Upper lobe of left lung (tissue), 6 donors: Measurements from ENCODE around the gene SLC6A13. TPM values are rescaled to one million over a fixed set of nuclear protein-coding genes. Genes with fewer than 3 reads are reported as not detected.

Source experiments
- ATAC-seq, 2 donors: fragments of 200-7000 bp; cut with Tn5 transposase; one replicate each; pipeline ENCODE4 v1.9.1; 2022; ENCODE audit warnings: mild to moderate bottlenecking in 2 of 2, moderate library complexity in 2 of 2; ENCODE audit not compliant: low FRiP score in 2 of 2
- DNase-seq, 2 donors: peaks; one replicate each; pipeline ENCODE4 v3.0.0-alpha.2; 2019 to 2020
- H3K27ac ChIP-seq, 4 donors: fragments of 200-600 bp; sonication (generic); one replicate each; pipeline ENCODE4 v1.5.1; 2016 to 2019
- H3K27me3 ChIP-seq, 4 donors: fragments of 200-600 bp; sonication (generic); one replicate each; pipeline ENCODE4 v1.5.1; 2017 to 2019
- H3K36me3 ChIP-seq, 4 donors: fragments of 200-600 bp; sonication (generic); one replicate each; pipeline ENCODE4 v1.5.1; 2016 to 2019
- H3K4me1 ChIP-seq, 4 donors: fragments of 200-600 bp; sonication (generic); one replicate each; pipeline ENCODE4 v1.5.1; 2018 to 2019
- H3K4me3 ChIP-seq, 4 donors: fragments of 200-600 bp; sonication (generic); one replicate each; pipeline ENCODE4 v1.5.1; 2017 to 2019; ENCODE audit warnings: mild to moderate bottlenecking in 2 of 4, moderate library complexity in 1 of 4
- H3K9me3 ChIP-seq, 4 donors: fragments of 200-600 bp; sonication (generic); one replicate each; pipeline ENCODE4 v1.5.1; 2018 to 2019
- CTCF ChIP-seq, 6 experiments: fragments of 450-650 bp in 4 of 6; fragments of 200-600 bp in 2 of 6; sonication (generic) in 2 of 6; IDR thresholded peaks; one replicate each; pipeline ENCODE4 v1.5.1; 2016 to 2019; ENCODE audit warnings: antibody characterized with exemption in 6 of 6
- EP300 ChIP-seq, 4 donors: sonication (generic); formaldehyde crosslinking; IDR thresholded peaks; one replicate each; pipeline ENCODE4 v1.5.1; 2017; ENCODE audit warnings: antibody characterized with exemption in 4 of 4, control low read depth in 2 of 4
- POLR2A ChIP-seq, 4 donors: fragments of 450-650 bp; IDR thresholded peaks; one replicate each; pipeline ENCODE4 v1.5.1; 2016 to 2017; ENCODE audit warnings: antibody characterized with exemption in 4 of 4, mild to moderate bottlenecking in 2 of 4
- POLR2AphosphoS5 ChIP-seq, 2 donors: sonication (generic); formaldehyde crosslinking; IDR thresholded peaks; one replicate each; pipeline ENCODE4 v1.5.1; 2017; ENCODE audit warnings: antibody characterized with exemption in 2 of 2
- WGBS, 2 donors: methylation state at CpG; one replicate each; pipeline ENCODE4 v1.1.5; 2017 to 2018; 5-methylcytosine and 5-hydroxymethylcytosine counted together
- total RNA-seq, 6 donors: library from RNA; depleted of rRNA in 4 of 6; stranded (reverse); fragments of >200 nt in 4 of 6; gene quantifications; one replicate each; pipeline versions ENCODE4 v1.1.0 to v1.2.1, GENCODE V29; 2016 to 2021
- donor health status: DM: no; HTN: no; CAD: no; lungs with moderate emphysema.
- donor health status: DM: no; HTN: yes; CAD: no; lungs with severe emphysema.

Gene SLC6A13
- total RNA-seq, 6 donors from 2014 or later: 1.6 to 2.3 (median 2.0) TPM; not detected in 1

- Histone ChIP-seq H3K36me3 (peaks cover 28 to 88% (median 66%) of the 10 kb centered on the region in 4 donors), H3K27ac (no peak overlapping the region), H3K9me3 (no peaks in the 10 kb centered on the region), H3K4me3 (no peak overlapping the region), H3K4me1 (no peaks in the 10 kb centered on the region), H3K27me3 (no peaks in the 10 kb centered on the region)
- WGBS, 2 donors: 97 to 100% methylated on average over 1 of the region's 1 CpG
- ATAC-seq (no peak), DNase-seq (no peak)
- TF ChIP-seq POLR2AphosphoS5 (IDR thresholded peaks at IDR 0.05): no peak
- TF ChIP-seq CTCF (IDR thresholded peaks at IDR 0.05): no peak
- TF ChIP-seq POLR2A (IDR thresholded peaks at IDR 0.05): no peak
- TF ChIP-seq EP300 (IDR thresholded peaks at IDR 0.05): no peak
Observed at GRCh38 chr12:295132-295531, 32.5 kb upstream of the SLC6A13 start.

GRCh38 chr12:293199-293598 lies 30.6 kb upstream of the SLC6A13 start:
- Histone ChIP-seq H3K9me3 (no peaks in the 10 kb centered on the region), H3K36me3 (peaks cover 28 to 86% (median 62%) of the 10 kb centered on the region in 4 donors), H3K4me1 (peaks cover 0 to 4% (median 0%) of the 10 kb centered on the region in 4 donors), H3K4me3 (no peak overlapping the region), H3K27ac (no peak overlapping the region), H3K27me3 (no peaks in the 10 kb centered on the region)
- ATAC-seq (no peak), DNase-seq (no peak)
- WGBS, 2 donors: 85% methylated on average over 5 of the region's 5 CpGs
- TF ChIP-seq CTCF (IDR thresholded peaks at IDR 0.05): no peak
- TF ChIP-seq POLR2A (IDR thresholded peaks at IDR 0.05): no peak
- TF ChIP-seq POLR2AphosphoS5 (IDR thresholded peaks at IDR 0.05): no peak
- no peak for TF ChIP-seq EP300 (IDR thresholded peaks at IDR 0.05)

- TF ChIP-seq POLR2AphosphoS5 (IDR thresholded peaks at IDR 0.05) (no peak), EP300 (IDR thresholded peaks at IDR 0.05) (no peak), CTCF (IDR thresholded peaks at IDR 0.05) (no peak), POLR2A (IDR thresholded peaks at IDR 0.05) (no peak)
- Histone ChIP-seq H3K27ac (no peak overlapping the region), H3K4me1 (peaks cover 0 to 4% (median 0%) of the 10 kb centered on the region in 4 donors), H3K4me3 (no peak overlapping the region), H3K9me3 (no peaks in the 10 kb centered on the region), H3K27me3 (no peaks in the 10 kb centered on the region), H3K36me3 (peaks cover 24 to 84% (median 55%) of the 10 kb centered on the region in 4 donors)
- 100% methylated on average over 1 of the region's 1 CpG for WGBS, 2 donors
- no peak for DNase-seq
- no peak for ATAC-seq
Observed at GRCh38 chr12:292186-292585, 29.6 kb upstream of the SLC6A13 start.

GRCh38 chr12:291153-291723 lies 28.6 kb upstream of the SLC6A13 start:
- peaks cover 19 to 74% (median 46%) of the 10 kb centered on the region in 4 donors for H3K36me3 ChIP-seq
- WGBS, 2 donors: 71 to 75% methylated on average over 1 of the region's 1 CpG

More at GRCh38 chr12:291153-291723, 28.6 kb upstream of the SLC6A13 start:
- DNase-seq: no peak
- no peak for TF ChIP-seq POLR2AphosphoS5 (IDR thresholded peaks at IDR 0.05)
- TF ChIP-seq EP300 (IDR thresholded peaks at IDR 0.05): no peak
- no peak for TF ChIP-seq CTCF (IDR thresholded peaks at IDR 0.05)
- TF ChIP-seq POLR2A (IDR thresholded peaks at IDR 0.05): no peak
- H3K9me3 ChIP-seq: no peaks in the 10 kb centered on the region
- H3K27ac ChIP-seq: no peak overlapping the region
- H3K4me1 ChIP-seq: peaks cover 0 to 4% (median 0%) of the 10 kb centered on the region in 4 donors
- H3K27me3 ChIP-seq: no peaks in the 10 kb centered on the region
- ATAC-seq: no peak
- H3K4me3 ChIP-seq: no peak overlapping the region
